ENCODE results near the gene KRTAP5-11.

DNA sequence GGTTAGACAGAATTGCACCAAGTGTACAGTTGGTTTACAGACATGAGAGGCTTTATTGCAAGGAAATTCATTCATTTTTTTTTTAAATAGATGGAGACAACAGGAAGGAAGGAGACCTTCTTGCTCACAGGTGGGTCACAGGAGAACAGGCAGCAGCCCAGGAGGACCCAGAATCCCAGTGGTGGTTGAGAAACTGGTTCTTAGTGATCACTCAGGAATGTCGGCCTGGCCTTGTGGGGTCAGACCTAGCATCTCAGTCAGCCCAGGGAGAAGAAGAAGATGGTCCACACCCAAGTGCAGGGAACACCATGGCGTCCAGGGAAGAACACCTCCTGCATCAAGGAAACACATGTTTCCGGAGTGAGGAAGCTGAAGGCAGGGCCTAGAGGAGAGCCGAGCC is 849 bp downstream of the KRTAP5-11 start:
- TF ChIP-seq POLR2A (IDR thresholded peaks at IDR 0.05; ENCODE audit: low read length) (no peak), GATA1 (IDR thresholded peaks at IDR 0.05; ENCODE audit: low read depth, low read length) (no peak)
